Naive B cell (primary cell): Measurements from ENCODE around the gene NPTXR. TPM values are rescaled to one million over a fixed set of nuclear protein-coding genes. Genes with fewer than 3 reads are reported as not detected.

Experiments
- ATAC-seq, 2 donors: fragments of 150-1000 bp; cut with Tn5 transposase; 2 replicates each; pipeline ENCODE4 v1.10.0; 2021; ENCODE audit warnings: low read depth in 2 of 2, mild to moderate bottlenecking in 2 of 2, moderate library complexity in 2 of 2
- DNase-seq: peaks from one replicate; pipeline ENCODE4 v3.0.0; 2022
- H3K27ac Mint-ChIP-seq, 6 donors: one replicate each; pipeline ENCODE4 v1.8.0; 2020 to 2022; ENCODE audit warnings: mild to moderate bottlenecking in 6 of 6, mixed read lengths in 6 of 6, moderate library complexity in 5 of 6, inconsistent platforms in 2 of 6
- H3K27me3 Mint-ChIP-seq, 3 donors: one replicate each; pipeline ENCODE4 v1.8.0; 2021 to 2022; ENCODE audit warnings: mixed read lengths in 3 of 3, mild to moderate bottlenecking in 1 of 3
- H3K36me3 Mint-ChIP-seq, 2 donors: one replicate each; pipeline ENCODE4 v1.8.0; 2020 to 2022; ENCODE audit warnings: mixed read lengths in 2 of 2, inconsistent platforms in 1 of 2, mild to moderate bottlenecking in 1 of 2
- H3K4me1 Mint-ChIP-seq, 3 donors: one replicate each; pipeline ENCODE4 v1.8.0; 2020 to 2022; ENCODE audit warnings: mixed read lengths in 3 of 3, inconsistent platforms in 1 of 3, mild to moderate bottlenecking in 1 of 3, moderate library complexity in 1 of 3
- H3K4me3 Mint-ChIP-seq, 8 donors: one replicate each; pipeline ENCODE4 v1.8.0; 2020 to 2022; ENCODE audit warnings: mild to moderate bottlenecking in 8 of 8, mixed read lengths in 8 of 8, moderate library complexity in 8 of 8, inconsistent platforms in 2 of 8
- H3K9me3 Mint-ChIP-seq, 7 donors: one replicate each; pipeline ENCODE4 v1.8.0; 2020 to 2022; ENCODE audit warnings: mixed read lengths in 7 of 7, mild to moderate bottlenecking in 5 of 7, inconsistent platforms in 2 of 7, moderate library complexity in 1 of 7
- polyA plus RNA-seq, 6 donors: library from polyadenylated mRNA; unstranded; fragments of 300-500 nt; fragmentation: Illumina TruSeq; gene quantifications; one replicate each; pipeline ENCODE4 v1.2.3, GENCODE V29; 2021; ENCODE audit warnings: low read depth in 6 of 6

The NPTXR gene
- under 1 TPM in 3 of 6 donors, not detected in 3; 0.05 to 0.17 (median 0.11) TPM for polyA plus RNA-seq

- Mint-ChIP-seq H3K36me3 (peaks cover 0 to 8% of the 10 kb centered on the region in 2 donors), H3K4me1 (peaks cover 13 to 15% (median 15%) of the 10 kb centered on the region in 3 donors), H3K27ac (peak within 1 kb of the TSS in 2 of 6 donors; percentile 61 to 76), H3K9me3 (no peaks in the 10 kb centered on the region), H3K4me3 (peak within 1 kb of the TSS; percentile 81 to 92 (median 84)), H3K27me3 (peaks cover 52 to 76% (median 67%) of the 10 kb centered on the region in 3 donors)
- DNase-seq (peak; percentile 11), ATAC-seq (peak; percentile 49 to 54)
Measured at GRCh38 chr22:38843657-38844314, at the start of gene NPTXR. Gene NPTXR, minus strand, starts transcription at chr22:38844028.

- DNase-seq (no peak), ATAC-seq (no peak)
- no peak overlapping the region for H3K4me3 Mint-ChIP-seq
- H3K4me1 Mint-ChIP-seq, result no peaks in the 10 kb centered on the region
- H3K9me3 Mint-ChIP-seq, result no peaks in the 10 kb centered on the region
- H3K27ac Mint-ChIP-seq, result peak overlapping the region in 1 of 6 donors; percentile 69
- no peaks in the 10 kb centered on the region for H3K36me3 Mint-ChIP-seq
- H3K27me3 Mint-ChIP-seq, result peaks cover 8 to 24% (median 19%) of the 10 kb centered on the region in 3 donors
Measured at GRCh38 chr22:38891256-38891655, 47.4 kb upstream of the NPTXR start.

GRCh38 chr22:38890377-38890776, 46.5 kb upstream of the NPTXR start:
- no peaks in the 10 kb centered on the region for H3K4me1 Mint-ChIP-seq
- no peak for DNase-seq

GRCh38 chr22:38886333-38886732, 42.5 kb upstream of the NPTXR start:
- no peak overlapping the region for H3K27ac Mint-ChIP-seq
- no peak for ATAC-seq
- no peaks in the 10 kb centered on the region for H3K4me1 Mint-ChIP-seq
- peaks cover 13 to 32% (median 22%) of the 10 kb centered on the region in 3 donors for H3K27me3 Mint-ChIP-seq
- H3K4me3 Mint-ChIP-seq, result no peak overlapping the region
- DNase-seq, result no peak
- no peaks in the 10 kb centered on the region for H3K36me3 Mint-ChIP-seq
- H3K9me3 Mint-ChIP-seq, result no peaks in the 10 kb centered on the region

More at GRCh38 chr22:38890377-38890776, 46.5 kb upstream of the NPTXR start:
- Mint-ChIP-seq H3K36me3 (no peaks in the 10 kb centered on the region), H3K27ac (no peak overlapping the region), H3K9me3 (no peaks in the 10 kb centered on the region), H3K4me3 (no peak overlapping the region), H3K27me3 (peaks cover 8 to 25% (median 20%) of the 10 kb centered on the region in 3 donors)
- ATAC-seq, result no peak

GRCh38 chr22:38882972-38883622, 39.3 kb upstream of the NPTXR start:
- Mint-ChIP-seq H3K4me1 (no peaks in the 10 kb centered on the region), H3K9me3 (no peaks in the 10 kb centered on the region), H3K4me3 (no peak overlapping the region), H3K27ac (no peak overlapping the region), H3K36me3 (no peaks in the 10 kb centered on the region), H3K27me3 (peaks cover 22 to 51% (median 36%) of the 10 kb centered on the region in 3 donors)
- ATAC-seq (no peak), DNase-seq (no peak)

- H3K4me3 Mint-ChIP-seq, result peak overlapping the region in 1 of 8 donors; percentile 10
- no peak overlapping the region for H3K27ac Mint-ChIP-seq
- H3K27me3 Mint-ChIP-seq, result peaks cover 23 to 58% (median 42%) of the 10 kb centered on the region in 3 donors
- H3K4me1 Mint-ChIP-seq, result no peaks in the 10 kb centered on the region
- H3K9me3 Mint-ChIP-seq, result no peaks in the 10 kb centered on the region
- no peak for DNase-seq
- ATAC-seq, result no peak
- H3K36me3 Mint-ChIP-seq, result no peaks in the 10 kb centered on the region
Measured at GRCh38 chr22:38881997-38882879, 38.4 kb upstream of the NPTXR start.

- no peak for DNase-seq
- Mint-ChIP-seq H3K36me3 (no peaks in the 10 kb centered on the region), H3K4me3 (no peak overlapping the region), H3K4me1 (no peaks in the 10 kb centered on the region), H3K9me3 (no peaks in the 10 kb centered on the region), H3K27ac (no peak overlapping the region), H3K27me3 (peaks cover 27 to 56% (median 38%) of the 10 kb centered on the region in 3 donors)
- ATAC-seq, result no peak
Measured at GRCh38 chr22:38881464-38881871, 37.6 kb upstream of the NPTXR start.

- H3K27me3 Mint-ChIP-seq, result peaks cover 37 to 57% (median 39%) of the 10 kb centered on the region in 3 donors
- H3K4me1 Mint-ChIP-seq, result no peaks in the 10 kb centered on the region
- no peak for ATAC-seq
- DNase-seq, result no peak
- H3K27ac Mint-ChIP-seq, result no peak overlapping the region
- no peaks in the 10 kb centered on the region for H3K36me3 Mint-ChIP-seq
- no peak overlapping the region for H3K4me3 Mint-ChIP-seq
- H3K9me3 Mint-ChIP-seq, result no peaks in the 10 kb centered on the region
Measured at GRCh38 chr22:38879961-38880360, 36.1 kb upstream of the NPTXR start.

- ATAC-seq, result no peak
- Mint-ChIP-seq H3K27me3 (peaks cover 35 to 63% (median 41%) of the 10 kb centered on the region in 3 donors), H3K4me3 (no peak overlapping the region), H3K27ac (no peak overlapping the region), H3K9me3 (no peaks in the 10 kb centered on the region), H3K36me3 (no peaks in the 10 kb centered on the region), H3K4me1 (no peaks in the 10 kb centered on the region)
- DNase-seq, result no peak
Measured at GRCh38 chr22:38879108-38879729, 35.4 kb upstream of the NPTXR start.

GRCh38 chr22:38878001-38878400, 34.2 kb upstream of the NPTXR start:
- ATAC-seq (no peak), DNase-seq (no peak)
- Mint-ChIP-seq H3K4me1 (peaks cover under 1 to 8% (median 4%) of the 10 kb centered on the region in 3 donors), H3K27me3 (peaks cover 35 to 57% (median 37%) of the 10 kb centered on the region in 3 donors), H3K27ac (no peak overlapping the region), H3K9me3 (no peaks in the 10 kb centered on the region), H3K4me3 (peak overlapping the region in 1 of 8 donors; percentile 22), H3K36me3 (no peaks in the 10 kb centered on the region)

- no peak for DNase-seq
- no peak for ATAC-seq
- peak overlapping the region in 1 of 6 donors; percentile 18 for H3K27ac Mint-ChIP-seq
- H3K36me3 Mint-ChIP-seq, result no peaks in the 10 kb centered on the region
- peaks cover 20 to 26% (median 24%) of the 10 kb centered on the region in 3 donors for H3K4me1 Mint-ChIP-seq
- H3K4me3 Mint-ChIP-seq, result peak overlapping the region in 6 of 8 donors; percentile 35 to 89 (median 44)
- no peaks in the 10 kb centered on the region for H3K9me3 Mint-ChIP-seq
- peaks cover 18 to 43% (median 37%) of the 10 kb centered on the region in 3 donors for H3K27me3 Mint-ChIP-seq
Measured at GRCh38 chr22:38874529-38875222, 30.8 kb upstream of the NPTXR start.
